B cell (primary cell): Measurements from ENCODE around the gene WNT9B. TPM values are rescaled to one million over a fixed set of nuclear protein-coding genes. Genes with fewer than 3 reads are reported as not detected.

Experiments
- ATAC-seq: fragments of 200-7000 bp; cut with Tn5 transposase; one replicate; pipeline ENCODE4 v1.10.0; 2021; ENCODE audit warnings: low read depth, mild to moderate bottlenecking, moderate number of reproducible peaks, moderate library complexity
- CTCF ChIA-PET: fragments of 350-600 bp; sonication (Branson Sonifier 250); formaldehyde crosslinking; loops from one replicate; lab custom pipeline; 2021; ENCODE audit warnings: antibody characterized with exemption, inconsistent platforms; lab: Charles Lee
- POLR2A ChIA-PET: fragments of 350-600 bp; sonication (Branson Sonifier 250); formaldehyde crosslinking; loops from one replicate; lab custom pipeline; 2021; ENCODE audit warnings: antibody characterized with exemption; lab: Charles Lee
- DNase-seq: peaks from one replicate; pipeline ENCODE4 v3.0.0; 2013
- H2AFZ ChIP-seq: 2 replicates; pipeline ENCODE4 v1.6.1; 2012; ENCODE audit warnings: mild to moderate bottlenecking, low read depth, low read length; ENCODE audit not compliant: insufficient read depth, poor library complexity, severe bottlenecking
- H3K27ac ChIP-seq, 2 donors: 1 replicate in 1 of 2; 2 replicates in 1 of 2; pipeline ENCODE4 v1.5.1; 2012 to 2013; ENCODE audit warnings: low read length in 2 of 2, mild to moderate bottlenecking in 2 of 2, moderate library complexity in 1 of 2
- H3K27me3 ChIP-seq, 4 experiments: fragments of 200-600 bp in 1 of 4; sonication (generic) in 1 of 4; replicated peaks in 1 of 4; 1 replicate in 2 of 4; 2 replicates in 2 of 4; pipeline versions ENCODE4 v1.6.1 to v1.7.0; 2013 to 2016; ENCODE audit warnings: low read length in 3 of 4, mild to moderate bottlenecking in 2 of 4, mixed read lengths in 1 of 4, moderate library complexity in 1 of 4; ENCODE audit not compliant: insufficient read depth in 4 of 4, control insufficient read depth in 3 of 4; ENCODE audit errors: control extremely low read depth in 1 of 4
- H3K36me3 ChIP-seq, 2 experiments: replicated peaks in 1 of 2; 1 replicate in 1 of 2; 2 replicates in 1 of 2; pipeline versions ENCODE4 v1.6.1 to v1.7.1; 2013; ENCODE audit warnings: low read length in 1 of 2; ENCODE audit not compliant: insufficient read depth in 2 of 2, control insufficient read depth in 1 of 2; ENCODE audit errors: control extremely low read depth in 1 of 2, extremely low read depth in 1 of 2
- H3K4me1 ChIP-seq, 2 donors: fragments of 200-600 bp in 1 of 2; sonication (generic) in 1 of 2; 1 replicate in 1 of 2; 2 replicates in 1 of 2; pipeline versions ENCODE4 v1.5.1 to v1.6.1; 2013 to 2017; ENCODE audit warnings: low read length in 2 of 2; ENCODE audit not compliant: control insufficient read depth in 2 of 2, insufficient read depth in 2 of 2
- H3K4me2 ChIP-seq: replicated peaks from 2 replicates; pipeline ENCODE3; 2012; ENCODE audit warnings: mild to moderate bottlenecking, low read depth, low read length; ENCODE audit not compliant: poor library complexity, severe bottlenecking
- H3K4me3 ChIP-seq, 5 experiments: fragments of 200-600 bp in 1 of 5; sonication (generic) in 1 of 5; 1 replicate in 3 of 5; 2 replicates in 2 of 5; pipeline versions ENCODE4 v1.5.1 to v1.7.0; 2011 to 2016; ENCODE audit warnings: low read length in 4 of 5, mild to moderate bottlenecking in 4 of 5, low read depth in 2 of 5, control low read depth in 1 of 5, moderate library complexity in 1 of 5; ENCODE audit not compliant: insufficient read depth in 1 of 5; ENCODE audit errors: control extremely low read depth in 1 of 5, extremely low read depth in 1 of 5
- H3K79me2 ChIP-seq: fragments of 200-600 bp; sonication (generic); one replicate; pipeline ENCODE4 v1.6.0; 2016; ENCODE audit warnings: low read length; ENCODE audit not compliant: control insufficient read depth, insufficient read depth
- H3K9ac ChIP-seq: fragments of 200-600 bp; sonication (generic); 2 replicates; pipeline ENCODE4 v1.6.1; 2017; ENCODE audit warnings: mild to moderate bottlenecking, low read length, moderate library complexity
- H3K9me3 ChIP-seq, 3 donors: one replicate each; pipeline versions ENCODE4 v1.6.1 to v1.7.1; 2013; ENCODE audit warnings: low read length in 2 of 3; ENCODE audit not compliant: control insufficient read depth in 2 of 3, insufficient read depth in 1 of 3; ENCODE audit errors: control extremely low read depth in 1 of 3
- H4K20me1 ChIP-seq: 2 replicates; pipeline ENCODE4 v1.6.0; 2012; ENCODE audit warnings: mild to moderate bottlenecking, low read length; ENCODE audit not compliant: insufficient read depth, control insufficient read depth, poor library complexity, severe bottlenecking
- H3K27ac Mint-ChIP-seq: one replicate; pipeline ENCODE4 v1.8.0; 2021; ENCODE audit warnings: mixed read lengths
- H3K27me3 Mint-ChIP-seq: one replicate; pipeline ENCODE4 v1.8.0; 2021; ENCODE audit warnings: mixed read lengths
- H3K4me1 Mint-ChIP-seq: one replicate; pipeline ENCODE4 v1.8.0; 2021; ENCODE audit warnings: mixed read lengths
- H3K4me3 Mint-ChIP-seq: one replicate; pipeline ENCODE4 v1.8.0; 2021; ENCODE audit warnings: mixed read lengths
- H3K9me3 Mint-ChIP-seq: one replicate; pipeline ENCODE4 v1.8.0; 2022; ENCODE audit warnings: mixed read lengths; ENCODE audit not compliant: insufficient read depth
- EZH2 ChIP-seq: IDR thresholded peaks from 2 replicates; pipeline ENCODE4 v1.6.1; 2012; ENCODE audit warnings: borderline replicate concordance, low read depth, mild to moderate bottlenecking, moderate library complexity, low read length; ENCODE audit not compliant: insufficient read depth, poor library complexity, severe bottlenecking
- WGBS: methylation state at CpG from one replicate; pipeline ENCODE4 v1.1.5; 2013; ENCODE audit warnings: missing lambda C conversion rate; ENCODE audit not compliant: insufficient coverage; 5-methylcytosine and 5-hydroxymethylcytosine counted together
- intact Hi-C: fragments of 100-400 bp; cut with micrococcal nuclease; formaldehyde crosslinking; loops from one replicate; pipeline ENCODE4 v1.10.0; 2022
- polyA plus RNA-seq: library from polyadenylated mRNA; depleted of rRNA; stranded (reverse); fragments of >200 nt; gene quantifications from 2 replicates; pipeline ENCODE4 v1.2.3, GENCODE V29; 2012
- total RNA-seq, 2 donors: library from RNA; stranded (reverse); fragments of 120-200 nt in 1 of 2; gene quantifications; 1 replicate in 1 of 2; 2 replicates in 1 of 2; pipeline versions ENCODE4 v1.2.3 to v1.2.4, GENCODE V29; 2013 to 2022
- TF ChIP-seq, protein P1 (sequence below): fragments of 200-600 bp; IDR thresholded peaks from one replicate; pipeline ENCODE4 v1.8.0; 2022; ENCODE audit warnings: antibody characterized with exemption, mild to moderate bottlenecking

WNT9B gene
- total and polyA plus RNA-seq, 2 donors (not counting 1 experiment from before 2014, with no cell fraction given): not detected

- Mint-ChIP-seq H3K27me3 (peaks cover 46% of the 10 kb centered on the region), H3K4me3 (no peak overlapping the region), H3K27ac (no peak overlapping the region), H3K4me1 (no peaks in the 10 kb centered on the region), H3K9me3 (no peaks in the 10 kb centered on the region)
- Histone ChIP-seq H2AFZ (no peak overlapping the region), H3K27me3 (peaks cover 0 to 35% (median 4%) of the 10 kb centered on the region in 4 experiments), H3K9me3 (peaks cover 0 to 6% (median 0%) of the 10 kb centered on the region in 3 donors), H3K9ac (no peak overlapping the region), H3K79me2 (no peaks in the 10 kb centered on the region), H3K4me3 (no peak overlapping the region), H3K27ac (no peak overlapping the region), H3K4me2 (no peak overlapping the region), H4K20me1 (no peaks in the 10 kb centered on the region), H3K4me1 (peaks cover 0 to 4% of the 10 kb centered on the region in 2 donors), H3K36me3 (no peaks in the 10 kb centered on the region)
- TF ChIP-seq, protein P1, sequence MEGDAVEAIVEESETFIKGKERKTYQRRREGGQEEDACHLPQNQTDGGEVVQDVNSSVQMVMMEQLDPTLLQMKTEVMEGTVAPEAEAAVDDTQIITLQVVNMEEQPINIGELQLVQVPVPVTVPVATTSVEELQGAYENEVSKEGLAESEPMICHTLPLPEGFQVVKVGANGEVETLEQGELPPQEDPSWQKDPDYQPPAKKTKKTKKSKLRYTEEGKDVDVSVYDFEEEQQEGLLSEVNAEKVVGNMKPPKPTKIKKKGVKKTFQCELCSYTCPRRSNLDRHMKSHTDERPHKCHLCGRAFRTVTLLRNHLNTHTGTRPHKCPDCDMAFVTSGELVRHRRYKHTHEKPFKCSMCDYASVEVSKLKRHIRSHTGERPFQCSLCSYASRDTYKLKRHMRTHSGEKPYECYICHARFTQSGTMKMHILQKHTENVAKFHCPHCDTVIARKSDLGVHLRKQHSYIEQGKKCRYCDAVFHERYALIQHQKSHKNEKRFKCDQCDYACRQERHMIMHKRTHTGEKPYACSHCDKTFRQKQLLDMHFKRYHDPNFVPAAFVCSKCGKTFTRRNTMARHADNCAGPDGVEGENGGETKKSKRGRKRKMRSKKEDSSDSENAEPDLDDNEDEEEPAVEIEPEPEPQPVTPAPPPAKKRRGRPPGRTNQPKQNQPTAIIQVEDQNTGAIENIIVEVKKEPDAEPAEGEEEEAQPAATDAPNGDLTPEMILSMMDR: no peak
- TF ChIP-seq EZH2: no peak
- ATAC-seq (no peak), DNase-seq (no peak)
- WGBS: 74% methylated on average over 13 of the region's 13 CpGs
- intact Hi-C loops: no loop called here
- ChIA-PET POLR2A (no interaction called here), CTCF (no interaction called here)
These were observed 11.6 kb downstream of the WNT9B start for GRCh38 chr17:46862949-46863348.

DNA sequence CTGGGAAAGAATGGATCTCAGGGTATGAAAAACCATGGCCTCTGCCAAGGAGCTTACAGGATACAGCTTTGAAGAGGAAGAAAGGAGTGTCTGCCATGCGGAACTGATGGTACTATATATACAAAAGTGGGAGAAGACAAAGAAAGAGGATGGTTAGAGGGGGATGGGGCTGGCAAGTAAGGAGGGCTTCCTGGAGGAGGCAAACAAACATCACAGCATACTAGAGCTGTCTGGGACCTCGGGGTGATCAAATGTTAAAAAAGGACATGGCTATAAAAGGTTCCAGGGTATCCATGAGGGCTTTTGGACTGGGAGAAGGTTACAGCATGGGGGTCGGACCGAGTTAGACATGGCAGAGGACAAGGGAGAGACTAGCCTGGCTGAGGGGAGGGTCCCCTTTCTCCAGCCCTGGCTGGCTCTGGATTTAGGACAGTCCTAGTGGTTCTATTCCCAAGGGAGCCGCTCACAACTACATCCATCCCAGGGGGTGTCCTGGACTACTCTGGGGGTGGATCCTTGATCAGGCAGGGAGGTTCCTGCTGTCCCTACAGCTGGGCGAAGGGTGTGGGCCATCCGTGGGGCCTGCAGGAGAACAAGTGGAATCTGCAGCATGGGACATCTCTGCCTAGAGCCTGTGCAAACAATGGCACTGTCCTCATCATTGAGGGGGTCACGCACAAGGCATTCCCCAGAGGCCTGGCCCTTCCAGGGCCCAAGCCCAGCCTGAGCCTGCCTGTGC, 12.2 kb downstream of the WNT9B start:
- no peak overlapping the region for H3K4me3 ChIP-seq
- no peak overlapping the region for H3K4me2 ChIP-seq
- no peaks in the 10 kb centered on the region for H3K4me1 Mint-ChIP-seq
- H3K79me2 ChIP-seq: no peaks in the 10 kb centered on the region
- intact Hi-C loops: no loop called here
- H3K9me3 ChIP-seq: peaks cover 0 to 6% (median 0%) of the 10 kb centered on the region in 3 donors
- H2AFZ ChIP-seq: no peak overlapping the region
- DNase-seq: no peak
- ChIA-PET POLR2A (no interaction called here), CTCF (no interaction called here)
- TF ChIP-seq, protein P1: no peak
- TF ChIP-seq EZH2: no peak
- no peak overlapping the region for H3K27ac ChIP-seq
- no peak overlapping the region for H3K9ac ChIP-seq
- peaks cover 0 to 35% (median 4%) of the 10 kb centered on the region in 4 experiments for H3K27me3 ChIP-seq
- no peak overlapping the region for H3K27ac Mint-ChIP-seq
- ATAC-seq: no peak
- H3K36me3 ChIP-seq: no peaks in the 10 kb centered on the region
- 85% methylated on average over 8 of the region's 8 CpGs for WGBS
- no peaks in the 10 kb centered on the region for H4K20me1 ChIP-seq
- H3K4me3 Mint-ChIP-seq: no peak overlapping the region
- no peaks in the 10 kb centered on the region for H3K9me3 Mint-ChIP-seq
- peaks cover 0 to 4% of the 10 kb centered on the region in 2 donors for H3K4me1 ChIP-seq
- peaks cover 47% of the 10 kb centered on the region for H3K27me3 Mint-ChIP-seq
